ENCODE results near the gene RNF115. TPM values are rescaled to one million over a fixed set of nuclear protein-coding genes. Genes with fewer than 3 reads are reported as not detected.

RNF115 gene
- total and polyA plus RNA-seq, 4 donors = 3.2 to 10.0 (median 7.6) TPM

- TF ChIP-seq HNF4A (conservative IDR thresholded peaks at IDR 0.05) (peak; percentile 96 to 98), JUND (IDR thresholded peaks at IDR 0.05) (peak; percentile 81 to 92), TAF1 (conservative IDR thresholded peaks at IDR 0.05) (peak; percentile 57), MAX (IDR thresholded peaks at IDR 0.05) (peak; percentile 92), RAD21 (IDR thresholded peaks at IDR 0.05) (peak; percentile 46 to 62), ATF3 (IDR thresholded peaks at IDR 0.05) (peak; percentile 28), EGR1 (IDR thresholded peaks at IDR 0.05; ENCODE audit: low read depth in 2 of 2) (peak in 1 of 2 donors; percentile 23), HNF4G (IDR thresholded peaks at IDR 0.05) (peak; percentile 88), NR2F2 (IDR thresholded peaks at IDR 0.05) (peak; percentile 57), RXRA (IDR thresholded peaks at IDR 0.05) (peak; percentile 88 to 94), SP1 (IDR thresholded peaks at IDR 0.05) (peak; percentile 99), YY1 (IDR thresholded peaks at IDR 0.05) (peak; percentile 73), ZBTB33 (IDR thresholded peaks at IDR 0.05) (peak; percentile 87), FOXA2 (IDR thresholded peaks at IDR 0.05) (peak; percentile 36), FOXA1 (IDR thresholded peaks at IDR 0.05) (peak; percentile 62), GABPA (IDR thresholded peaks at IDR 0.05 in 1 of 2, conservative IDR thresholded peaks at IDR 0.05 in 1 of 2) (no peak)
- TF ChIP-seq, protein P1, sequence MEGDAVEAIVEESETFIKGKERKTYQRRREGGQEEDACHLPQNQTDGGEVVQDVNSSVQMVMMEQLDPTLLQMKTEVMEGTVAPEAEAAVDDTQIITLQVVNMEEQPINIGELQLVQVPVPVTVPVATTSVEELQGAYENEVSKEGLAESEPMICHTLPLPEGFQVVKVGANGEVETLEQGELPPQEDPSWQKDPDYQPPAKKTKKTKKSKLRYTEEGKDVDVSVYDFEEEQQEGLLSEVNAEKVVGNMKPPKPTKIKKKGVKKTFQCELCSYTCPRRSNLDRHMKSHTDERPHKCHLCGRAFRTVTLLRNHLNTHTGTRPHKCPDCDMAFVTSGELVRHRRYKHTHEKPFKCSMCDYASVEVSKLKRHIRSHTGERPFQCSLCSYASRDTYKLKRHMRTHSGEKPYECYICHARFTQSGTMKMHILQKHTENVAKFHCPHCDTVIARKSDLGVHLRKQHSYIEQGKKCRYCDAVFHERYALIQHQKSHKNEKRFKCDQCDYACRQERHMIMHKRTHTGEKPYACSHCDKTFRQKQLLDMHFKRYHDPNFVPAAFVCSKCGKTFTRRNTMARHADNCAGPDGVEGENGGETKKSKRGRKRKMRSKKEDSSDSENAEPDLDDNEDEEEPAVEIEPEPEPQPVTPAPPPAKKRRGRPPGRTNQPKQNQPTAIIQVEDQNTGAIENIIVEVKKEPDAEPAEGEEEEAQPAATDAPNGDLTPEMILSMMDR (IDR thresholded peaks at IDR 0.05; ENCODE audit: low read depth, low read length, missing input control) = no peak
- TF ChIP-seq, protein P2, sequence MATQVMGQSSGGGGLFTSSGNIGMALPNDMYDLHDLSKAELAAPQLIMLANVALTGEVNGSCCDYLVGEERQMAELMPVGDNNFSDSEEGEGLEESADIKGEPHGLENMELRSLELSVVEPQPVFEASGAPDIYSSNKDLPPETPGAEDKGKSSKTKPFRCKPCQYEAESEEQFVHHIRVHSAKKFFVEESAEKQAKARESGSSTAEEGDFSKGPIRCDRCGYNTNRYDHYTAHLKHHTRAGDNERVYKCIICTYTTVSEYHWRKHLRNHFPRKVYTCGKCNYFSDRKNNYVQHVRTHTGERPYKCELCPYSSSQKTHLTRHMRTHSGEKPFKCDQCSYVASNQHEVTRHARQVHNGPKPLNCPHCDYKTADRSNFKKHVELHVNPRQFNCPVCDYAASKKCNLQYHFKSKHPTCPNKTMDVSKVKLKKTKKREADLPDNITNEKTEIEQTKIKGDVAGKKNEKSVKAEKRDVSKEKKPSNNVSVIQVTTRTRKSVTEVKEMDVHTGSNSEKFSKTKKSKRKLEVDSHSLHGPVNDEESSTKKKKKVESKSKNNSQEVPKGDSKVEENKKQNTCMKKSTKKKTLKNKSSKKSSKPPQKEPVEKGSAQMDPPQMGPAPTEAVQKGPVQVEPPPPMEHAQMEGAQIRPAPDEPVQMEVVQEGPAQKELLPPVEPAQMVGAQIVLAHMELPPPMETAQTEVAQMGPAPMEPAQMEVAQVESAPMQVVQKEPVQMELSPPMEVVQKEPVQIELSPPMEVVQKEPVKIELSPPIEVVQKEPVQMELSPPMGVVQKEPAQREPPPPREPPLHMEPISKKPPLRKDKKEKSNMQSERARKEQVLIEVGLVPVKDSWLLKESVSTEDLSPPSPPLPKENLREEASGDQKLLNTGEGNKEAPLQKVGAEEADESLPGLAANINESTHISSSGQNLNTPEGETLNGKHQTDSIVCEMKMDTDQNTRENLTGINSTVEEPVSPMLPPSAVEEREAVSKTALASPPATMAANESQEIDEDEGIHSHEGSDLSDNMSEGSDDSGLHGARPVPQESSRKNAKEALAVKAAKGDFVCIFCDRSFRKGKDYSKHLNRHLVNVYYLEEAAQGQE (IDR thresholded peaks at IDR 0.05) = peak; percentile 89
- no peak overlapping the region for H3K4me3 ChIP-seq (ENCODE audit: low read depth in 1 of 3, low read length in 3 of 3)
- no peaks in the 10 kb centered on the region for H3K9me3 ChIP-seq (ENCODE audit: control insufficient read depth in 4 of 4, low read length in 3 of 4)
- no peak for DNase-seq (ENCODE audit: low spot score)
- peak overlapping the region; percentile 87 to 90 for H3K27ac ChIP-seq (ENCODE audit: low read depth in 1 of 2, low read length in 2 of 2)
- no peaks in the 10 kb centered on the region for H3K36me3 ChIP-seq (ENCODE audit: control insufficient read depth in 4 of 4, insufficient read depth in 3 of 4, low read depth in 1 of 4, low read length in 3 of 4)
- peaks cover 6 to 46% (median 36%) of the 10 kb centered on the region in 4 donors for H3K4me1 ChIP-seq (ENCODE audit: control insufficient read depth in 4 of 4, insufficient read depth in 4 of 4, low read length in 3 of 4)
- H3K27me3 ChIP-seq (ENCODE audit: control insufficient read depth in 4 of 4, insufficient read depth in 4 of 4, low read length in 3 of 4) = no peaks in the 10 kb centered on the region
- H3K9ac ChIP-seq (ENCODE audit: low read depth in 1 of 2, low read length in 2 of 2) = peak overlapping the region in 1 of 2 donors; percentile 76
- 26% methylated on average over 6 of the region's 6 CpGs for WGBS
Observed at GRCh38 chr1:145714524-145715111, 109.3 kb downstream of the RNF115 start.
